Activated CD8-positive, alpha-beta memory T cell treated with anti-CD3 and anti-CD28 coated beads, Interleukin-2, amount 50 U/mL, for 1 hour (primary cell): ENCODE results near the gene EFL1.
"Not testable (repeated sequence)": the region's sequence is repeated elsewhere in the genome, so short reads cannot be mapped to it uniquely, and the experiment has no call there.

ENCODE experiments used
- DNase-seq: peaks from one replicate; pipeline ENCODE4 v3.0.0-alpha.2; 2020; ENCODE audit errors: extremely low read depth

The EFL1 gene

GRCh38 chr15:82281276-82281675 is 18.7 kb upstream of the EFL1 start:
- not testable (repeated sequence) for DNase-seq

GRCh38 chr15:82275410-82275809 is 12.9 kb upstream of the EFL1 start:
- DNase-seq = no peak

- DNase-seq = no peak
Observed at GRCh38 chr15:82272154-82272553, 9.6 kb upstream of the EFL1 start.

- not testable (repeated sequence) for DNase-seq
Observed at GRCh38 chr15:82268454-82268853, 5.9 kb upstream of the EFL1 start.

GRCh38 chr15:82267137-82267536 is 4.6 kb upstream of the EFL1 start:
- not testable (repeated sequence) for DNase-seq

GRCh38 chr15:82263350-82263749 is 816 bp upstream of the EFL1 start:
- DNase-seq = no peak

- not testable (repeated sequence) for DNase-seq
Observed at GRCh38 chr15:82261566-82262421, 740 bp downstream of the EFL1 start.

GRCh38 chr15:82248261-82248660 is 14.3 kb downstream of the EFL1 start:
- not testable (repeated sequence) for DNase-seq

- not testable (repeated sequence) for DNase-seq
Observed at GRCh38 chr15:82245956-82246355, 16.6 kb downstream of the EFL1 start.

GRCh38 chr15:82243644-82244043 is 18.9 kb downstream of the EFL1 start:
- not testable (repeated sequence) for DNase-seq

- not testable (repeated sequence) for DNase-seq
Observed at GRCh38 chr15:82241836-82242499, 20.6 kb downstream of the EFL1 start.

- no peak for DNase-seq
Observed at GRCh38 chr15:82239685-82240391, 22.7 kb downstream of the EFL1 start.

- not testable (repeated sequence) for DNase-seq
Observed at GRCh38 chr15:82237944-82238534, 24.5 kb downstream of the EFL1 start.

GRCh38 chr15:82231842-82232241 is 30.7 kb downstream of the EFL1 start:
- no peak for DNase-seq

- DNase-seq = no peak
Observed at GRCh38 chr15:82231233-82231632, 31.3 kb downstream of the EFL1 start.

- DNase-seq = no peak
Observed at GRCh38 chr15:82228750-82229149, 33.8 kb downstream of the EFL1 start.

GRCh38 chr15:82221535-82221934 is 41.0 kb downstream of the EFL1 start:
- DNase-seq = not testable (repeated sequence)

GRCh38 chr15:82216092-82216491 is 46.4 kb downstream of the EFL1 start:
- DNase-seq = not testable (repeated sequence)

GRCh38 chr15:82212201-82212600 is 50.3 kb downstream of the EFL1 start:
- DNase-seq = not testable (repeated sequence)

GRCh38 chr15:82210066-82210597 is 52.4 kb downstream of the EFL1 start:
- DNase-seq = not testable (repeated sequence)

- DNase-seq = not testable (repeated sequence)
Observed at GRCh38 chr15:82204575-82204974, 58.0 kb downstream of the EFL1 start.
